HG03439 (cell line): ENCODE measurements around the gene THAP4.

ENCODE experiments used
- ATAC-seq: cut with Tn5 transposase; IDR thresholded peaks from one replicate; pipeline ENCODE4 v1.9.1; 2021; ENCODE audit warnings: mild to moderate bottlenecking, moderate library complexity; ENCODE audit not compliant: unreplicated experiment

The THAP4 gene

DNA sequence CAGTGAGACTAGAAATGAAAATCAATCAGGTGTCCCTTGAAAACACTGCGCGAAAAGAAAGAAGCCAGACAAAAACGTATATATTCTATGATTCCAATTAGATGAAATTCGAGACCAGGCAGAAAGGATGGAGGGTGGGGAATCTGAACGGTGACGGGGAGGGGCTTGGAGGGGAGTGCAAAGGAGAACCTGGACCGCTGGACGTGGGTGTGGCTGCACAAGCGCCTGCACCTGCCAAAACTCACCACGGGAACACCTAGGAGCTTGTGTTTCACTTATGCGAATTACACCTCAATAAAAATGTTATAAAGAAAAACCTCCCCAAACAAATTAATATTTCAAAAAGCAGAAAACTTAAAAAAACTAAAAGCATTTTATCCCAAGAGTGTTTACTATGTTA is 21.9 kb downstream of the THAP4 start:
- ATAC-seq: no peak

DNA sequence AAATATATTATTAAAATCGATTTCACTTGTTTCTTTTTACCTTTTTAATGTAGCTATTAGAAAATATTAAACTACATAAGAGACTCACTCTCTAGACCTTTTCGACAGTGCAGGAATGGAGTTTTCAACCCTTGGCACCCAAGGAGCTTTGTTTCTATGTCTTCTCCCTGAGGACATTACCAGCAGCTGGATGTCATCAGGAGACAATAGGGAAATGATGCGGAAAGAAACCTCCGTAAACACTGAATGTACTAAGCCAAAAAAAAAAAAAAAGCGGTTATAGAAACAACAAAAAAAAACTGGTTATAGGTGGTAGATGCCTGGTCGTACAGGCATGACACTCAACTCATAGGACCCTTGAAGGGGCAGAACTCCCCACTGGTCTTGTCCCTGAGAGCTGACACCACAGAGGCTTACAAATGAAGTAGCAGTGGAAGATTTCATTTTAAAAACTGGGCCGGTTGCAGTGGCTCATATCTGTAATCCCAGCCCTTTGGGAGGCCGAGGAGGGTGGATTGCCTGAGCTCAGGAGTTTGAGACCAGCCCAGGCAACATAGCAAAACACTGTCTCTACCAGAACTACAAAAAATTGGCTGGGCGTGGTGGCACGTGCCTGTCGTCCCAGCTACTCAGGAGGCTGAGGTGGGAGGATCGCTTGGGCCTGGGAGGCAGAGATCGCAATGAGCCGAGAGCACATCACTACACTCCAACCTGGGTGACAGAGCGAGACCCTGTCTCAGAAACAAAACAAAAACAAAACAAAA is 23.8 kb downstream of the THAP4 start:
- ATAC-seq: no peak

DNA sequence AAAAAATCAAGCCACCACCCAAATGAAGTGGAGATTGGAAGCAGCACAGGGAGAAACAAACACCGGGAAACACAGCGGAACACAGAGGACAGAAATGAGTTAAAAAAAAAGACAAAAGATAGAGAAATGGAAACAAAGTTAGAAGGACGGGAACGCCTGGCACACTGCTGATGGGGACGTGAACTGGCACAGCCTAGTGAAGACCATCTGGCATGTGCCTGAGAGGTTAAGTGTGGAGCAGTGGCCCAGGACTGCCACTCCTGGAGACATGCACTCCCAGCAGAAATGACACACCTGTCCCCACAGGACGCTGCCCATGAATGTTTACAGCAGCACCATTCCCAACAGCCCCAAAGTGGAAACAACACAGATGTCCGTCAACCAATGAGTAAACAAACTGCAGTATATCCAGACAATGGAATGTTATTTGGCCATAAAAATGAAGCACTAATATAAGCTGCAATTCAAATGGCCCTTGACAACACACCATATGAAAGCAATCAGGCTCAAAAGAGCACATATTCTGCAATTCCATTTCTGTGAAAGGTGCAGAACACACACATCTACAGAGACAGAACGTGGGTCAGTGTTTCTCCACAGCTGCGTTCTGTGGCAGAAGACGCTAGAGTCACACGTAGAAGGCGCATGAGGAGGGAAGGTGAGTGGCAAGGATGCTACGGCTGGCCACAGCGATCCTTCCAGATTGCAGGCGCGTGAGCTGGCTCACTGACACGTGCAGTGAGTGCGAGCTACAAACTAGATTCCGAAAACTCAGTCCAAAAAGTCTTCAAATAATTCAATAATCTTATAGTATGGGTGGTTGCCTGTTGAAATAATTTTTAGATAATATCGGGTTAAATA is 24.6 kb downstream of the THAP4 start:
- ATAC-seq: no peak

DNA sequence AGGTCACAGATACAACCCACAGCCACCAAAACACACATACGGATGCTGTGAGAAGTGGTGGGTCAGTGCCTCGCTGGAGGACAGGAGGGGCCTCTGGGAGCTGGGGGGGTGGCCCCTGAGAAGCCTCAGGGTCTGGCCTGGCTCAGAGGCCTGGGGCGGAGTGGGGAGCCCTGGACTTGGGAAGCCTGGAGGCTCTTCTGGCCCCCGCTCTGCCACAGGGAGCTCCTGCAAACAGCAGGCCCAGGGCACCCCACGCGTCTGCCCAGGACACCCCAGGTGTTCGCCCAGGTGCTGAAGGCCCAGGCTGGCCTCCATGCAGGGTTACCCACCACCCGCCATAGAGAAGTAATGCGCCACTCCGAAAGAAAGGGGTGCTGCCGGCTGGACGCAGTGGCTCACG is 25.9 kb downstream of the THAP4 start:
- ATAC-seq: no peak

DNA sequence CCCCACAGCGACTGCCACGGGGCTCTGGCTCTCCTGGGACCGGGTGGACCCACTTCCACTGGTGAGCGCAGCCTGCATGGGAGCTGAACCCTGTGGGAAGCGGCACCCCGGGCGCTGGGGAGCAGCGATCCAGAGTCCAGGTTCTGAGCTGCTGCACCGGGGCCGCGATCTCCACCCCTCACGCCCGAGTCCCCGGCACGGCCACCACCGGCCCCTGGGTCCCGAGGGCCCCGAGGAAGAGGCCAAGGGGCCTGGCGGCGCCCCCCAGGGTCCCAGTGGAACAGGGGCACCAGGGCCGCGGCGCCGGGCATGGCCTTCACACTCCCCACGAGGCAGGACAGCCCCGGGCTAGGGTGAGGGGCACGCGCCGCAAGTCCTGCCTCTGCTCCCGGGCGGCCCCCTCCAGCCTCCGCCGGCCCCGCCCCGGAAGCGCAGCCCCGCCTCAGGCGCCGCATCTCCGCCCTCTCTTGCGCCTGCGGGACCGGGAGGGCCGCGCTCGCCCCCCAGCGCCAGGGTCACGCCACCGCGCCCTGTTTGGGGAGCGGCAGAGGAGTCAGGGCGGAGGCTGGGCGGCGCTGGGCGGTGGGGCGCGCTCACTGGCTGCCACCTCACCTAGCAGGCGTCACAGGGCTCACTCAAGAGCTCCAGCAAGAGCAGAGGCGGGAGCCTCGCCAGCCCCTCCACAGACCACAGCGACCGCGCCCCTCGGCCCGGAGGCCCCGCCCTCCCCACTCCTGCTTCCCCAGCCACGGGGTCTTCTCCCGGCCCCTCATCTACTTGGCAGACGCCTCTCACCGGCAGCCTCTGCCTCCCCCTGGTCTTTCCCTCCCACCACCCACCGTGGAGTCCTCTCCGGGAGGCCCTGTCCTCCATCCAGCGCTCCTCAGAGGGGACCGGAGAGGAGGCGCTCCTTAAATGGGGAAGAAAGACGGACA is 26.8 kb downstream of the THAP4 start:
- peak; percentile 87 for ATAC-seq

DNA sequence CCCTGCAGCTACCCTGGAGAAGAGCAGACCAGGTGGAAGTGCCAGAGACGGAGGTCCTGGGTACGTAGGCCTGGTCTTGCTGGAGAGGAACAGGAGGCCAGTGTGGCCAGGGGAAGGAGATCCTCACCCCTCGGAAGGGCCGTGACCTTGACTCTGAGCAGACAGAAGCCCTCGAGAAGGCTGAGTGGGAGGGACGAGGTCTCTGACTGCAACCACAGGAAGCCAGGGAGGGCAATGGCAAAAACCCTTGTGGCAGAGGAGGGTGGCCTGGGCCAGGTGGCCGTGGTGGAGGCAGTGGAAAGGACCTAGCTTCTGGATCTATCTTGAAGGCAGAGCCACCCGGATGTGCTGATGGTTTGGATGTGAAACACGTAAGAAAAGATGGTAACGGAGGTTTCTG is 28.1 kb downstream of the THAP4 start:
- ATAC-seq: no peak

DNA sequence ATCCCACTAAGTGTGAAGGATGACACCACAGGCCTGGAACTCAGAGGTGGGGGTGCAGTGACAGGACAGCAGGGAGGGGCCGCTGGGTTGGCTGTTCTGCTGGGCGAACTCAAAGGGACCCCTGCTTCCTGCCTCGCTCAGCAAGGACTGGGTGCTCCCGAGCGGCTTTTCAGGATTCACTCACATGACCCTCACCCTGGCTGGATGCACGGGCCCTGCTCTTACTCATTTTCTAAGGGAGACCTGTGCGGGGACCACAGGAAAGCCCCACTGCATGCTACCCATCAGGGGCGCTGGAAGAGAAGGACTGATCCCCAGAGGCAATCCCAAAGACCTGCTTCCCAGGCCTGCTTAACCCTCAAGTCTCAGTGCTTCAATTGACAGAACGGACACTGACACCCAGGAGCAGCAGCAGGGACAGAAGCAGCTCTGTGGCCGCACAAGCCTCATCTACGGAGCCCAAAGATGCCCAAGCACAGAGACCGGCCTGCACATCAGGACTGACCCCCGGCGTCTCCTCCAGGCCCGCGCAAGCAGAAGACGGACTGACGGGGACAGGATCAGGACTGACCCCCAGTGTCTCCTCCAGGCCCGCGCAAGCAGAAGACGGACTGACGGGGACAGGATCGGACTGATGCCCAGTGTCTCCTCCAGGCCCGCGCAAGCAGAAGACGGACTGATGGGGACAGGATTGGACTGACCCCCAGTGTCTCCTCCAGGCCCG is 29.6 kb downstream of the THAP4 start:
- no peak for ATAC-seq

DNA sequence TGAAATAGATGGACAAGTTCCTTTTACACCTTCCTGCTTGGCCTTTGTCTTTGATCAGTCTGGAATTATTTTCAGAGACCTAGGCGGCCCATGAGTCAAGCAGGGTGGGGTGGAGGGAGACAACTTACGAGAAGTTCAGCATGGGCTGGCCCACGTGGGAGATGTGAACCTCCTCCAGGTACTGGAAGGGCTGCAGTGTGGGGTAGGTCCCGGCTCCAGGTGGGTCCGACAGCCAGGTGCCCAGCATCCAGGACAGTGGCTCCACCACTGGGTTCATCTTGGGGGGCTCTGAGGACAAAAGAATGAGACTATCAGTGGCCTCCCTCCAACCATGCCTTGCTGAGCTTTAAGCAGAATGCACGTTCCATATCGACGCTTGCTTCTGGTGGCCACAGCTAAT is 30.8 kb downstream of the THAP4 start:
- ATAC-seq: no peak

DNA sequence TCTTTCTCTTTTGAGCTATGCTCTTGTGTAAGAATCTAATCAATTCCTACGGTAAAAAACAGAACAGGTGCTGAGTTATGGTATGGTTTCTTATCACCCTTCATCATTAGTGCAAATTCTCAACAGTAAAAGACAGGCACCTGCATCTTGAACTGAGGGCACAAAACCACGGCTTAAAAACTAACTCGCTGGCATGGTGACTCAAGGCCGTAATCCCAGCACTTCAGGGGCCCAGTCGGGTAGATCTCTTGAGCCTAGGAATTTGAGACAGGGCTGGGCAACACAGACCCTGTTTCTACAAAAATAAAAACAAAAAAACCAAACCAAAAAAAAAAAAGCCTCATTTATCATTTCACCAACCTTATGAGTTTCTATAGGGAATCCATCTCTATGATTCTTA is 33.3 kb downstream of the THAP4 start:
- no peak for ATAC-seq

DNA sequence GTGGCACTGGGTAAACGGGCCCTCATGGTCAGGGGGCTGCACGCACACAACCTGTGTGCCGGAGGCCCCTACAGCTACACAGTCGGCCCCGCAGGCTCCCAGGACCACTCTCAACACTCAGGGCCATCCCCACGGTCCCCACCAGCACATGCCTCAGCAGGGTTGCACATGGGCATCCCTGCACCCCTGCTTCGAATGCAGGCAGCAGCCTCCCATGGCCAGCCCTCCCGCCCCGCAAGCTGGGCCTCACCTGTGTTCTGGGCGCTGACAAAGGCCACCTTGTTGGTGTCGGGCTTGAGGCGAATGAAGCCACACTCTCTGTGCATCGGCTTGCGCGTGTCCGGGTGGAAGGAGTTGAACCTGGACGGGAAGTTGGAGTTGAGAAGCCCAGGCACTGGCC is 34.2 kb downstream of the THAP4 start:
- ATAC-seq: no peak

DNA sequence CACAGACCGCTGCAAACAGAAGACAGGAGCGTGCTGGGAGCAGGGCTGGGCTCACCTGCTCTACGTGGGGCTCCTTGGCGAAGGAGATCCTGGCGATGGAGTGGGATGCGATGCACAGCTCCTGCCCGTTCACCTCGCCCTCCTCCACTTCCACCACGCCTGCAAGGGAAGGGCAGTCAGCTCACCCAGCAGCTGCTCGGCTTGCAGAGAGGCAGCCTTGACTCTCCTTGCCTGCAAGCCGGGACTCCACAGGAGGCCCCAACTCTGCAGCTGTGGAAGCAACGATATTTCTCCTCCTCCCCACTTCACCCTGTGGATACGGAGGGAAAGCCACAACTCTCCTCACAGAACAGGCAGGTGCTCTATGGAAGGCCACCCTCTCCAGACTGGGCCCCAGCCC is 35.1 kb downstream of the THAP4 start:
- no peak for ATAC-seq

DNA sequence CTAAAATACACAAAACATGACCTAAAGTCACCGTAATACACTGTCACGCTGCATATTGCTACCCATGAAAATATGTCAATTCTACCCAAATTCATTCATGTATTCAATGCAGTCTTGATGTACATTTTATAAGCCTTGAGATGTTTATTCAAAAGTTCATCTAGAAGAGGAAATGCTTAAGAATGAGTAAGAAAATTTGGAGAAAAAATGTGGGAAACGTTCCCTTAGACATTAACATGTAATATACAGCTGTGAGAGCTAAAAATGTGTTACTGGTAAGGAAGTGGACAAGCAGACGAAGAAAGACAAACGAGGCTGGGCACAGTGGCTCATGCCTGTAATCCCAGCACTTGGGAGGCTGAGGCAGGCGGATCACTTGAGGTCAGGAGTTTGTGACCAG is 37.3 kb downstream of the THAP4 start:
- no peak for ATAC-seq

DNA sequence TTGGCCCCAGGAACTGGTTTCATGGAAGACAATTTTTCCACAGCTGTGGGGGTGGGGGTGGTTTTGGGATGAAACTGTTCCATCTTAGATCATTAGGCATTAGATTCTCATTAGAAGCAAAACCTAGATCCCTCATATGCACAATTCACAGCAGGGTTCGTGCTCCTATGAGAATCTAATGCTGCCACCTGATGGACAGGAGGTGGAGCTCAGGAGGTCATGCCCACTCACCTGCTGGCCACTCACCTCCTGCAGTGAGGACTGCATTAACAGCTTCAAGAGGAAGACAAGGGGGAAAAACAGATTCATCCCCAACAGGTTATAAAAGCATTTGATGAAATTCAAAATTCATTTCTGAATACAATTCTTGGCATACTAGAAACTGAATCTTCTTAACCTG is 38.5 kb downstream of the THAP4 start:
- no peak for ATAC-seq

DNA sequence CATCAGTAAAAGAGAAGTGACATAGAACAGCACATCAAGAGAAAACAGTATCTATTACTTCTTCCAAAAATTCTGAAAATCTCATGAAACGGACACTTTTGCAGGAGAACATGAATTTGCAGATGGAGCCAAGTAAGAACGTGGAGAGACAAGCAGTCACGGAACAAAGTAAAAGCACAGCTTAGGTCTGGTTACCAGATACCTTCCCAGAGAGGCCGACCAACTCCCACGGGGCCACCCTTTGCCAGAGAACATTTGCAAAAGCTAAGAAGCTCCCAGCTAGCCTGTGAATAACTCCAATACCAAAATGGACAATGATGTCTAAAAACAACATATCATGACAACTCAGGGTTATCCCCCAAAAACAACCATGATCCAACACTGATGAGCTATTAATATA is 38.9 kb downstream of the THAP4 start:
- no peak for ATAC-seq

DNA sequence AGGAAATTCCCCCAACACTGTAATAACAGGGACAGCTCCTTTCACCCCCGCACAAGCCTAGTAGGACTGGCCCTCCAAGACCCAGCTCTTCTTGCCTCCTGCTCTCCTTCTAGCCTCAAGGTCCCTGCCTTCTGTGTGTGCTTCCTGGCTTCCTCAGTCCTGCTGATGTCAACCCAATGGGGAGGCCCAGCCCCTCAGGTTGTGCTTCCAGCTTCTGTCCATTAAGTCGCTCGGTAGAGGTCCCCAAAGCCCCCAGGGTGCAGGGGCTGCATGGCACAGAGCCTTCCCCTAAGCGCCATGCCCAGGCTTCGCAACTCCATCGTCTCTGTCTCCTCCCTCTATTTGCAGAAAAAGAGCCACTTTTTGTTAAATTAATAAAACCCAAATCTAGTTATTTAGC is 39.4 kb downstream of the THAP4 start:
- ATAC-seq: no peak

DNA sequence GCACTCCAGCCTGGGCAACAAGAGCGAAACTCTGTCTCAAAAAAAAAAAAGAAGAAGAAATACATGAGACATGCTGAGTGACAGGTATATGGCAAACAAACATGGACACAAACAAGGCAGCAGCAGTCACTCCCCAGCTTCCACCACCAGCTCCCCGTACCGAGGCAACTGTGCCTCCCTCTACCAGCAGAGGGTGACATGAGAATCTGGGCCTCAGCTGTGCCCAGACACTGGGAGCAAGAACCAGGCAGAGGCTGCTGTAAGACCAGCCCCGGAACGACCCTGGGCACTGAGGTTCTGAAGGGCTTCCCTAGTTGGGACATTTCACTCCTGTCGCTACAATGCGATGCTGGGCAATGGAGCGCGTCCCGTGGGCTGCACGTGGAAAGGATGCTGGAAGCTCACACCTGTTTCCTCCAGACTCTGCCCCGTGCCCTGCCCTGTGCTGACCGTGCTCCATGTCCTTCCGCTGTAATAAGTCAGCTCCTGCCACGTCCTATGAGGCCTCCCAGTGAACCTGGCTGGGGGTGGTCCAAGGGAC is 41.3 kb downstream of the THAP4 start:
- ATAC-seq: no peak

DNA sequence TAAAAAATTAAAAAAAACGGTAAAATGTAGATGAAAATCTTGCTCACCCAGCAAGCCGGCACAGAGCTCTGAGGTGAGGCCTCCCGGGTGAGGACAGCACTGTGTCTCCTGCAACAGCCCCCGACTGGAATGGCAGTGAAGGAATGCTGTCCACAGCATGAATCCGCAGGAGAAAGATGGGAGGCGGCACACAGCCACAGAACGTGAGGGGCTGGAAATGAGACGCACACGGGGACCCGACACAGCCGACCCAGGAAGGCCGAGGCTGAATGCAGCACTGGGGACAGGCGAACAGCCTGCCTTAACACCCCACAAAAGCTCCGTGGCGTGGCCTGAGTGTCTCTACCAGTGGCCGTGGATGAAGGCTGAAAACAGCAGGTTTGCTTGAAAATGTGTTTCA is 43.7 kb downstream of the THAP4 start:
- no peak for ATAC-seq

DNA sequence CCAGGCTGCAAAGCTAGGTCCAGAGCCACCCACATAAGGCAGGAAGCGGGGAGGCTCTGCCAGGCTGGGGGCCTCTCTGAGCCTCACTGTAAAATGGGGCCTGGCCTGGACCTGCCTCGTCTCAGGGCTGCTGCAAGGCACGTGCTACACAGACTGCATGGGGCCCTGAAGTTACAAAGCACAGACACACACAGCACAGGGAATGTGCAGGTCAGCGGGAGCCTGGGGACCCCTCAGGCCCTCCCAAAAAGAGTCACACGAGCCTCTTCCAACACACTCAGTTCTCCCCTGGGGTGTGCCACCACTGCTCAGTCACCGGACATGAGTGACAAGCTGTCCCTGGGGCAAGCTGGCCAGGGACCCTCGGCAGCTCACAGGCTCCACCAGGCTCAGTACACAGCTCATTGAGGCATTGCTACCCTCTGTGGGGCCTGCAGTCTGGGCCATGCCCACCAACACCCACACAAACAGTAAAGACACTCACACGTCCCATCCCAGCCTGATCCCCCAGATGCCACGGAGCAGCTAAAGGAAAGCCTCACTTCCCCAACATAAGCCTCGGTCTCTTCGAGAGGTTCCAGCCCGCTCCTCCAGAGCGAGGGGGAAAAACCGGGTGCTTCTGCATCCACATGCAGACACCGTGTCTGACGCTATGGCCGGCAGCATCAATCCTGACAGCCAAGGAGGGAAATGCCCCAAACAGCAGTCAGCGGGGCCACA is 44.7 kb downstream of the THAP4 start:
- ATAC-seq: no peak
